ENCODE measurements around the gene CLK4. TPM values are rescaled to one million over a fixed set of nuclear protein-coding genes. Genes with fewer than 3 reads are reported as not detected.

The CLK4 gene
- total RNA-seq, 1 experiment from 2014 or later, result 9.8 TPM

DNA sequence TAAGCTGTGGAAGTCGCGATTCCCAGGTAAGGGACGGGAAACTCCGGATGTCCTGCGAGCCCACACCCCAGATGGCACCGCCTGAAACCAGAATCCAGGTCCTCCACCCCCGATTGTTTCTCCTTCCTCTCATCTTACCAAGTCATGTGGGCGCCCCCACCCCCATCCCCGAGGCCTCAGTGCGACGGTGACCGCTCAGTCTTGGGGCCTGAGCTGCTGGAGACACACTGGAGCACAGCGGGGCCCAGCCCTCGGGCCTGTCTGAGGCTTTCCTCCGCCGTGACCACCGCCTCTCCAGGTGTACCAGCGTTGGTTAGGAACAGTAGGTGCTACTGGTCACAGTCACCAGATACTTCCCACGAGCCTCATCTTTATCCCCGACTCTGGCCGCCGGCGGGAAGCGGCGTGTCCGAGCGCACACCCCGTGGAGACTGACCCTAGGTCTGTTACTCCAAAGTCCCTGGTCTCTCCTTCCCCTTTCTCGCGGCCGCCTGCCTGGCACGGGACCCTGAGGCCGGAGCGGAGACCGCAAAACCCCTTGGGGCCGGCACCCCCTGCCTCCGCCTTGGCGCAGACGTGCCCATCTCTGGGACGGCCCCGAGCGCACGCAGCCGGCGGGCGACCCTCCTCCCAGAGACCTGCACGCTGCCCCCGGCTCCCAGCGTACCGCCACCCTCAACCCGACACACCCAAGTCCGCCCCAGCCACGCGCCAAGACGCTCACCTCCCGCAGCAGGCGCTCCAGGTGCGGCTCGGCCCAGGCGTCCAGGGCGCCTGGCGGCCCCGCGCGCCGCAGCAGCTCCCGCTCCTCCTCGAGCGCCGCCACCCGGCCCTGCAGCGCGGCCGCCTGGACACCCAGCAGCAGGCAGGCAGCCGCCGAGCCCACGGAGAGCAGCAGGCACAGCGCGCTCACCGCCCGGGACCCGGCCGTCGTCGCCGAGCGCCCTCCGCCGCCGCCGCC, 37.4 kb downstream of the CLK4 start (continued):
- TF ChIP-seq, protein P1, sequence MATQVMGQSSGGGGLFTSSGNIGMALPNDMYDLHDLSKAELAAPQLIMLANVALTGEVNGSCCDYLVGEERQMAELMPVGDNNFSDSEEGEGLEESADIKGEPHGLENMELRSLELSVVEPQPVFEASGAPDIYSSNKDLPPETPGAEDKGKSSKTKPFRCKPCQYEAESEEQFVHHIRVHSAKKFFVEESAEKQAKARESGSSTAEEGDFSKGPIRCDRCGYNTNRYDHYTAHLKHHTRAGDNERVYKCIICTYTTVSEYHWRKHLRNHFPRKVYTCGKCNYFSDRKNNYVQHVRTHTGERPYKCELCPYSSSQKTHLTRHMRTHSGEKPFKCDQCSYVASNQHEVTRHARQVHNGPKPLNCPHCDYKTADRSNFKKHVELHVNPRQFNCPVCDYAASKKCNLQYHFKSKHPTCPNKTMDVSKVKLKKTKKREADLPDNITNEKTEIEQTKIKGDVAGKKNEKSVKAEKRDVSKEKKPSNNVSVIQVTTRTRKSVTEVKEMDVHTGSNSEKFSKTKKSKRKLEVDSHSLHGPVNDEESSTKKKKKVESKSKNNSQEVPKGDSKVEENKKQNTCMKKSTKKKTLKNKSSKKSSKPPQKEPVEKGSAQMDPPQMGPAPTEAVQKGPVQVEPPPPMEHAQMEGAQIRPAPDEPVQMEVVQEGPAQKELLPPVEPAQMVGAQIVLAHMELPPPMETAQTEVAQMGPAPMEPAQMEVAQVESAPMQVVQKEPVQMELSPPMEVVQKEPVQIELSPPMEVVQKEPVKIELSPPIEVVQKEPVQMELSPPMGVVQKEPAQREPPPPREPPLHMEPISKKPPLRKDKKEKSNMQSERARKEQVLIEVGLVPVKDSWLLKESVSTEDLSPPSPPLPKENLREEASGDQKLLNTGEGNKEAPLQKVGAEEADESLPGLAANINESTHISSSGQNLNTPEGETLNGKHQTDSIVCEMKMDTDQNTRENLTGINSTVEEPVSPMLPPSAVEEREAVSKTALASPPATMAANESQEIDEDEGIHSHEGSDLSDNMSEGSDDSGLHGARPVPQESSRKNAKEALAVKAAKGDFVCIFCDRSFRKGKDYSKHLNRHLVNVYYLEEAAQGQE (IDR thresholded peaks at IDR 0.05; ENCODE audit: low read depth), result no peak
- TF ChIP-seq, protein P2, sequence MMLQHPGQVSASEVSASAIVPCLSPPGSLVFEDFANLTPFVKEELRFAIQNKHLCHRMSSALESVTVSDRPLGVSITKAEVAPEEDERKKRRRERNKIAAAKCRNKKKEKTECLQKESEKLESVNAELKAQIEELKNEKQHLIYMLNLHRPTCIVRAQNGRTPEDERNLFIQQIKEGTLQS (IDR thresholded peaks at IDR 0.05), result no peak
- TF ChIP-seq FOSL1 (IDR thresholded peaks at IDR 0.05; ENCODE audit: low read depth), result no peak
- no peak for TF ChIP-seq SIN3A (IDR thresholded peaks at IDR 0.05; ENCODE audit: low read depth)
- no peak for TF ChIP-seq TCF7L2 (IDR thresholded peaks at IDR 0.05; ENCODE audit: borderline replicate concordance, extremely low read depth, insufficient read depth, insufficient read length)
- TF ChIP-seq SP1 (IDR thresholded peaks at IDR 0.05; ENCODE audit: low read depth), result no peak
- no peak for TF ChIP-seq CBX3 (IDR thresholded peaks at IDR 0.05; ENCODE audit: low read depth)
- no peak for TF ChIP-seq CEBPB (IDR thresholded peaks at IDR 0.05; ENCODE audit: low read depth)
- TF ChIP-seq EGR1 (IDR thresholded peaks at IDR 0.05; ENCODE audit: low read depth), result no peak

DNA sequence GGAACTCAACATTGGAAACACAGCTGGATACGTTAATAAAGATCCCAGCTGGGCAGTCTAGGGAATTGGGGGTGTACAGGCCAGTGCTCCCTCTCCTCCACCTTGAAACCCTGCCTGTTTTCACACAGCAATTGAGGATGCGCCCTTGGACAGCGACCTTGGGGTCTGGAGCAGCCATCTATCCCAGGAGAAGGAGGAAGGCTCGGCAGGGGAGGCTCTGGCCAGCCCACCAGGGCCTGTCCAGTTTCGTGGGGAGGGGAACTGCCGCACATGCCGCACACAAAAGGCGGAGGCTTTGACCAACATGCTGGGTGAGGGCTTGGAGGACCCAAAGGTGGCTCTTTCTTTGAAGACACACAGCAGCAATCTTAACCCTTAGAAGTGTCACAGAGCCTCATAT, 38.1 kb downstream of the CLK4 start:
- CTCF ChIA-PET, result no interaction called here
- BruUV-seq (replicated peaks), result no TSS peak
- no peaks in the 10 kb centered on the region for H4K20me1 ChIP-seq (ENCODE audit: insufficient read depth)

More for the DNA sequence above, 38.1 kb downstream of the CLK4 start:
- intact Hi-C loops (cut with micrococcal nuclease), result no loop called here
- H3K79me2 ChIP-seq (ENCODE audit: insufficient read depth, low read length), result no peaks in the 10 kb centered on the region
- no peak overlapping the region for H3K4me2 ChIP-seq (ENCODE audit: low read length)
- H3K36me3 ChIP-seq (ENCODE audit: control insufficient read depth in 1 of 2, insufficient read depth in 2 of 2, low read length in 2 of 2), result no peaks in the 10 kb centered on the region
- no peak for ATAC-seq
- H3K9me3 ChIP-seq (ENCODE audit: control insufficient read depth in 1 of 2, insufficient read depth in 1 of 2, low read depth in 1 of 2, low read length in 2 of 2), result no peaks in the 10 kb centered on the region; a peak in 1 of 4 replicates
- H3K4me3 ChIP-seq (replicated peaks in 1 of 2; ENCODE audit: low read depth in 1 of 2, low read length in 2 of 2), result no peak overlapping the region
- H3K27ac ChIP-seq (ENCODE audit: low read depth, low read length), result no peak overlapping the region
- ChIA-PET RAD21 (ENCODE audit: low non-redundant PET in 1 of 2, low total read pairs in 2 of 2, uncharacterized antibody in 2 of 2, unreplicated experiment in 2 of 2) (no interaction called here), POLR2A (no interaction called here)
- no peak overlapping the region for H2AFZ ChIP-seq (ENCODE audit: low read depth, low read length, poor library complexity, severe bottlenecking)
- H3K9me2 ChIP-seq (ENCODE audit: insufficient read depth), result no peaks in the 10 kb centered on the region
- TF ChIP-seq CEBPB (IDR thresholded peaks at IDR 0.05; ENCODE audit: low read depth), result no peak
- TF ChIP-seq, protein P2 (IDR thresholded peaks at IDR 0.05), result no peak
- TF ChIP-seq SP1 (IDR thresholded peaks at IDR 0.05; ENCODE audit: low read depth), result no peak
- TF ChIP-seq, protein P3, sequence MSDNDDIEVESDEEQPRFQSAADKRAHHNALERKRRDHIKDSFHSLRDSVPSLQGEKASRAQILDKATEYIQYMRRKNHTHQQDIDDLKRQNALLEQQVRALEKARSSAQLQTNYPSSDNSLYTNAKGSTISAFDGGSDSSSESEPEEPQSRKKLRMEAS (IDR thresholded peaks at IDR 0.05), result no peak
- no peak for DNase-seq (ENCODE audit: low read depth, low spot score)
- H3K4me1 ChIP-seq (ENCODE audit: control insufficient read depth in 1 of 2, insufficient read depth in 2 of 2, low read length in 2 of 2), result no peaks in the 10 kb centered on the region
- no peaks in the 10 kb centered on the region for H3K27me3 ChIP-seq (ENCODE audit: insufficient read depth, low read length)
- no peak overlapping the region for H3K9ac ChIP-seq (ENCODE audit: low read length)
